DND-41 (cell line): Measurements from ENCODE around the gene POLR2J.

Experiments
- ATAC-seq: fragments of 200-7000 bp; cut with Tn5 transposase; 3 replicates; pipeline ENCODE4 v1.9.1; 2021; ENCODE audit warnings: low read depth; ENCODE audit not compliant: insufficient read depth
- DNase-seq: peaks from one replicate; pipeline ENCODE4 v3.0.0-alpha.2; 2020
- H2AFZ ChIP-seq: 2 replicates; pipeline ENCODE4 v1.6.0; 2012; ENCODE audit warnings: low read depth, low read length
- H3K27ac ChIP-seq: 2 replicates; pipeline ENCODE4 v1.5.1; 2012; ENCODE audit warnings: low read length, inconsistent platforms
- H3K27me3 ChIP-seq: fragments of 200-600 bp; sonication (generic); 2 replicates; pipeline ENCODE4 v1.6.0; 2012; ENCODE audit warnings: low read length, mild to moderate bottlenecking, inconsistent platforms; ENCODE audit not compliant: insufficient read depth, poor library complexity
- H3K36me3 ChIP-seq: 2 replicates; pipeline ENCODE4 v1.5.1; 2012; ENCODE audit warnings: low read length, inconsistent platforms; ENCODE audit not compliant: insufficient read depth
- H3K4me1 ChIP-seq: 2 replicates; pipeline ENCODE4 v1.5.1; 2012; ENCODE audit warnings: mild to moderate bottlenecking, low read length; ENCODE audit not compliant: insufficient read depth
- H3K4me2 ChIP-seq: 2 replicates; pipeline ENCODE4 v1.6.0; 2012; ENCODE audit warnings: mild to moderate bottlenecking, moderate library complexity, low read length, inconsistent platforms; ENCODE audit not compliant: insufficient read depth
- H3K4me3 ChIP-seq, 2 experiments: fragments of 200-600 bp in 1 of 2; shearing (Covaris generic) in 1 of 2; 2 replicates each; pipeline ENCODE4 v1.5.1; 2012 to 2016; ENCODE audit warnings: inconsistent platforms in 2 of 2, low read length in 2 of 2, mild to moderate bottlenecking in 2 of 2, low read depth in 1 of 2, moderate library complexity in 1 of 2
- H3K79me2 ChIP-seq: 2 replicates; pipeline ENCODE4 v1.6.0; 2012; ENCODE audit warnings: low read length, inconsistent platforms; ENCODE audit not compliant: insufficient read depth
- H3K9ac ChIP-seq: 2 replicates; pipeline ENCODE4 v1.6.0; 2012; ENCODE audit warnings: low read depth, mild to moderate bottlenecking, inconsistent platforms, low read length, moderate library complexity
- H3K9me3 ChIP-seq: 2 replicates; pipeline ENCODE4 v1.5.1; 2012; ENCODE audit warnings: low read length, moderate library complexity, mild to moderate bottlenecking, inconsistent platforms; ENCODE audit not compliant: insufficient read depth, severe bottlenecking
- H4K20me1 ChIP-seq: 2 replicates; pipeline ENCODE4 v1.6.0; 2012; ENCODE audit warnings: low read length; ENCODE audit not compliant: insufficient read depth
- EZH2 ChIP-seq: IDR thresholded peaks from 3 replicates; pipeline ENCODE4 v1.6.1; 2012; ENCODE audit warnings: borderline replicate concordance, low read depth, mild to moderate bottlenecking, moderate library complexity, low read length, inconsistent platforms; ENCODE audit not compliant: severe bottlenecking
- TF ChIP-seq, protein P1 (sequence below): IDR thresholded peaks from 2 replicates; pipeline ENCODE4 v1.5.1; 2012; ENCODE audit warnings: borderline replicate concordance, low read length, moderate library complexity, mild to moderate bottlenecking; ENCODE audit not compliant: poor library complexity, severe bottlenecking; ENCODE audit errors: extremely low read depth

The POLR2J gene

DNA sequence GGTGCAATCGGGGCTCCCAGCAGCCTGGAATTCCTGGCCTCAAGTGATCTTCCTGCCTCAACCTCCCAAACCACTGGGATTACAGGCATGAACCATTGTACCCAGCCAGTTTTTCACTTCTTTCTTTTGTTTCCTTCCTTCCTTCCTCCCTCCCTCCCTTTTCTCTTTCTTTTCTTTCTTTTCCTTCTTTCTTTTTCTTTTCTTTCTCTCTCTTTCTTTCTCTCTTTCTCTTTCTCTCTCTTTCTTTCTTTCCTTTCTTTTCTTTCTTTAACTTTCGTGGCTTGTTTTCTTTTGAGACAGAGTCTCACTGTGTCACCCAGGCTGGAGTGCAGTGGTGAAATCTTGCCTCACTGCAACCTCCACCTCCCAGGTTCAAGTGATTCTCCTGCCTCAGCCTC lies 33.0 kb downstream of the POLR2J start:
- Histone ChIP-seq H3K79me2 (no peaks in the 10 kb centered on the region), H3K9ac (no peak overlapping the region), H4K20me1 (no peaks in the 10 kb centered on the region), H3K4me1 (peaks cover 4% of the 10 kb centered on the region; the same call in 1 of the 2 replicates), H3K27me3 (no peaks in the 10 kb centered on the region), H2AFZ (no peak overlapping the region), H3K27ac (no peak overlapping the region), H3K4me2 (no peak overlapping the region), H3K9me3 (no peaks in the 10 kb centered on the region), H3K36me3 (peaks cover 16% of the 10 kb centered on the region; the same call in 1 of the 2 replicates), H3K4me3 (no peak overlapping the region)
- TF ChIP-seq, protein P1, sequence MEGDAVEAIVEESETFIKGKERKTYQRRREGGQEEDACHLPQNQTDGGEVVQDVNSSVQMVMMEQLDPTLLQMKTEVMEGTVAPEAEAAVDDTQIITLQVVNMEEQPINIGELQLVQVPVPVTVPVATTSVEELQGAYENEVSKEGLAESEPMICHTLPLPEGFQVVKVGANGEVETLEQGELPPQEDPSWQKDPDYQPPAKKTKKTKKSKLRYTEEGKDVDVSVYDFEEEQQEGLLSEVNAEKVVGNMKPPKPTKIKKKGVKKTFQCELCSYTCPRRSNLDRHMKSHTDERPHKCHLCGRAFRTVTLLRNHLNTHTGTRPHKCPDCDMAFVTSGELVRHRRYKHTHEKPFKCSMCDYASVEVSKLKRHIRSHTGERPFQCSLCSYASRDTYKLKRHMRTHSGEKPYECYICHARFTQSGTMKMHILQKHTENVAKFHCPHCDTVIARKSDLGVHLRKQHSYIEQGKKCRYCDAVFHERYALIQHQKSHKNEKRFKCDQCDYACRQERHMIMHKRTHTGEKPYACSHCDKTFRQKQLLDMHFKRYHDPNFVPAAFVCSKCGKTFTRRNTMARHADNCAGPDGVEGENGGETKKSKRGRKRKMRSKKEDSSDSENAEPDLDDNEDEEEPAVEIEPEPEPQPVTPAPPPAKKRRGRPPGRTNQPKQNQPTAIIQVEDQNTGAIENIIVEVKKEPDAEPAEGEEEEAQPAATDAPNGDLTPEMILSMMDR: no peak
- no peak for TF ChIP-seq EZH2
- DNase-seq (no peak), ATAC-seq (no peak)

DNA sequence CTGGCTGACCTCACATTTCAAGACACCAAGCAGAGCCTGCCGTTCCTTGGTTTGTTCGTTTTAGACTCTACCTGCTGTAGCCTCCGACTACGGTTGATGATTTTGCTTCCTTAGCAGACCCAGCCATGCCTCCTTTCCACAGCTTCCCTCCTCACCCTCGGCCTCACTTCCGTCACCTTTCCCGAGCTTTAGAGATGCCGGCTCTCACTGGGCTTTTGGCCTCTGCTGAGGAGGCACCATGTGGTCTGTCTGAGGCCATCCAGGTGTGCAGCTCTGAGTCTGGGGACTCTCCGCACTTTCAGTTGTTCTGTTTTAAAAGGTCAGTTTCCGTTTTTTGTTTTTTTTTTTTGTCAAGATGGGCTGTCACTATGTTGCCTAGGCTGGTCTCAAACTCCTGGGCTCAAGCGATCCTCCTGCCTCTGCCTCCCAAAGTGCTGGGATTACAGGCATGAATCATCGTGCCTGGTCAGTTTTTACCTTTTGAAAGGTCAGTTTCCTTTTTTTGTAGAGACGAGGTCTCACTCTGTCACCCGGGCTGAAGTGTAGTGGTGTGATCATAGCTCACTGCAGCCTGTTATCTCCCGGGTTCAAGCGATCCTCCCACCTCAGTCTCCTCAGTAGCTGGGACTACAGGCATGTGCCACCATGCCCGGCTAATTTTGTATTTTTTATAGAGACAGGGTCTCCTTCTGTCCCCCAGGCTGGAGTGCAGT lies 33.6 kb downstream of the POLR2J start:
- Histone ChIP-seq H4K20me1 (no peaks in the 10 kb centered on the region), H3K9me3 (no peaks in the 10 kb centered on the region), H3K4me2 (no peak overlapping the region), H3K79me2 (no peaks in the 10 kb centered on the region), H3K27me3 (no peaks in the 10 kb centered on the region), H3K27ac (no peak overlapping the region), H3K36me3 (peaks cover 16% of the 10 kb centered on the region; the same call in 1 of the 2 replicates), H3K9ac (no peak overlapping the region), H2AFZ (no peak overlapping the region), H3K4me3 (no peak overlapping the region), H3K4me1 (peaks cover 4% of the 10 kb centered on the region; the same call in 1 of the 2 replicates)
- ATAC-seq (no peak), DNase-seq (no peak)
- TF ChIP-seq, protein P1: no peak

DNA sequence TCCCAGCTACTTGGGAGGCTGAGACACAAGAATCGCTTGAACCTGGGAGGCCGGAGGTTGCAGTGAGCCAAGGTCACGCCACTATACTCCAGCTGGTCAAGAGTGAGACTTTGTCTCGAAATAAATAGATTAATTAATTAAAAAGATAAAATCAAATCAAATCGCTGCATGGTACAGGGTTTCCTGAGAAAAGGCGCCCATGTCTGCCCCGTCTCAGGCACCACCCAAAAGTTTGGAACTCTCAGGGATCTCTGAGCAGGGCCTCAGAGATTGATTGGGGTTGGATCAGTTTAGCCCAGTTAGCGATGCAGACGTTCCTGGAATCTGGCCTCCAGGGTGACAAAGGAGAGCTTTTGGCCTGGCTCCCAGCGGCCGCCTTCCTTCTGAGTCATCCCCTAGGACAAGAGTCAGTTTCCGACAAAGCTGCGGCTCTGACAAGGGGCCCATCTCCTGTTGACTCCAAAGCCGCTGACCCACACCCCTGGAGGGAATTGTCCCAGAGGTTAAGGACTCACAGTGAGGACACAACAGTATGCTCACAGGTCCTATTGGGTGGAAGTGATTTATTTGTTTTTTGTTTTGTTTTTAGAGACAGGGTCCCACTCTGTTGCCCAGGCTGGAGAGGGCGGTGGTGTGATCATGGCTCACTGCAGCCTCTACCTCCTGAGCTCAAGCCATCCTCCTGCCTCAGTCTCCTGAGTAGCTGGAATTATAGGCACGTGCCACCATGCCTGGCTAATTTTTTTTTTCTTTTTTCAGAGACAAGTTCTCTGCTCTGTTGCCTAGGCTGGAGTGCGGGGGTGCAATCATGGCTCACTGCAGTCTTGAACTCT lies 38.5 kb downstream of the POLR2J start:
- H3K27ac ChIP-seq: no peak overlapping the region
- H3K36me3 ChIP-seq: peaks cover 3% of the 10 kb centered on the region; the same call in 1 of the 2 replicates
- no peak overlapping the region for H2AFZ ChIP-seq
- no peaks in the 10 kb centered on the region for H3K27me3 ChIP-seq
- ATAC-seq (no peak), DNase-seq (no peak)
- H3K4me2 ChIP-seq: no peak overlapping the region
- no peaks in the 10 kb centered on the region for H3K79me2 ChIP-seq
- H3K9me3 ChIP-seq: no peaks in the 10 kb centered on the region
- H3K4me1 ChIP-seq: peaks cover 4% of the 10 kb centered on the region; the same call in 1 of the 2 replicates
- no peak overlapping the region for H3K9ac ChIP-seq
- no peak for TF ChIP-seq EZH2
- TF ChIP-seq, protein P1: no peak
- H4K20me1 ChIP-seq: no peaks in the 10 kb centered on the region
- H3K4me3 ChIP-seq: no peak overlapping the region
